Embryonic facial prominence (tissue), 1 donor: ENCODE results near the gene ZMIZ2.
"Not testable (repeated sequence)": the region's sequence is repeated elsewhere in the genome, so short reads cannot be mapped to it uniquely, and the experiment has no call there.

Experiments
- DNase-seq: peaks from one replicate; pipeline ENCODE4 v3.0.0-alpha.2; 2016; ENCODE audit errors: extremely low spot score

ZMIZ2 gene

DNA sequence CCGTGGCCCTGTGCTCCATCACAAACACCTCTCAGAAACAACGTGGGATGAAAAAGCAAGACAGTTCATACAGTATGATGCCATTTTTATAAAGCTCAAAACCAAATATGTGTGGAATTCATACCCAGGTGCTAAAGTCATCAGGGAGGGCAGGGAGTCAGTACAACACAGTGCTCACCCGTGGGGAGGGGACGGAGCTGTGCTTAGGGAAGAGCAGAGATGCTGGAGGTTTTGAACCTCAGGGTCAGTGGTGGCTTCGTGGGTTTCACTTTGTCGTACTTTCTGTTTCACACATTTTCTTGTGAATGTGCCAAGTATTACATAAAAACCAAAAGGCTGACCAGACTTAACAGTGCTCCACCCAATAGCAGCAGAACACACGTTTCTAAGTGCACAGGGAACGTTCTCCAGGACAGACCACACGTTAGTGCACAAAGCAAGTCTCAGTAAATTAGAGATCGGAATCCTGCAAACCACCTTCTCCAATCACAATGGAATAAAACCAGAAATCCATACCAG is 21.2 kb downstream of the ZMIZ2 start:
- no peak for DNase-seq

DNA sequence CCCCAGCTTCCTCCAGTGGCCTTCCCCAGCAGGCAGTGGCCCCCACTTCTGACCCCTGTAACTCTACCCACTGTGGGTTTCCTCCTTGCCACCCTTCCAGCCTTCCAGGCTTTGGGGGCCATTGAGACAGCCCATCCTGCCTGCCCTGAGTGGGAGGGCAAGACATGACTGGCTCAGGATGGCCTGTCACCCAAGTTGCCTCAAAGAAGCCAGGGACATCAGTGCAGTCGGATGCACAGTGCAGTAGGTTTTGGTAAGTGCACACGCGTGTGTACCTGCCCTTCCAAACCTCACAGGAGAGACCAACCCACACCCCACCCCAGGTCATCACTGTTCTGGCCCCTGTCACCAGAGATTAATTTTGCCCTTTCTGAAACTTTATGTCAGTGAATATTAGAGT is 22.7 kb downstream of the ZMIZ2 start:
- no peak for DNase-seq

DNA sequence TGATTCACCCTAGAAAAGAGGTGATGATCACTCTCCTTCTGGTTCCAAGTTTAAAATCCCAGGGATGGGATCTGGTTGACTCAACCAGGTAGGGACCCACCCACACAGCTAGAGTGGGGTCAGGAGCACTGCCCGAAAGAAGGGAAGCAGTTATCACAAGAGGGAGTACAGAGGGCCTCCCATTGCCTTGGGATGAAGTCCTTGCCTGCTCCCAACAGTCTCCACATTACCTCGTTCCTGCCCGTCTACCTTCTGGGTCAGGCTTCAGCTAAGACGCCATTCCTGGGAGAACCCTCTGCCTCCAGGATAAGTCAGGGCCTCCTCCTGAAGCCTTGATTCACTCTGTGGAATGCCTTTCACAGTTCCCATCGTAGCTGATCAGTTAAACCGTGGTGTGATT is 23.8 kb downstream of the ZMIZ2 start:
- no peak for DNase-seq

GRCh38 chr7:44772867-44773266 is 24.2 kb downstream of the ZMIZ2 start:
- no peak for DNase-seq

DNA sequence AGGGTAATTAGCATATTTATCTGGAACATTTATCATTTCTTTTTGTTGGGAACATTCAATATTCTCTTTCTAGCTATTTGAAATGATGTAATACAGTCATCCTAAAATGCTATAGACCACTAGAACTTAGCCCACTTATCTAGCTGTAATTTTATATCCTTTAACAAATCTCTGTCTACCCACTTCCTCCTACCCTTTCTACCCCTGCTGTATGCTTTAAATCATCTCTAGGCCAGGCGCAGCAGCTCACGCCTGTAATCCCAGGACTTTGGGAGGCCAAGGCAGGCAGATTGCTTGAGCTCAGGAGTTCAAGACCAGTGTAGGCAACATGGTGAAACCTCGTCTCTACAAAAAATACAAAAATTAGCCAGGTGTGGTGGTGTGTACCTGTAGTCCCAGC is 25.8 kb downstream of the ZMIZ2 start:
- DNase-seq = not testable (repeated sequence)

DNA sequence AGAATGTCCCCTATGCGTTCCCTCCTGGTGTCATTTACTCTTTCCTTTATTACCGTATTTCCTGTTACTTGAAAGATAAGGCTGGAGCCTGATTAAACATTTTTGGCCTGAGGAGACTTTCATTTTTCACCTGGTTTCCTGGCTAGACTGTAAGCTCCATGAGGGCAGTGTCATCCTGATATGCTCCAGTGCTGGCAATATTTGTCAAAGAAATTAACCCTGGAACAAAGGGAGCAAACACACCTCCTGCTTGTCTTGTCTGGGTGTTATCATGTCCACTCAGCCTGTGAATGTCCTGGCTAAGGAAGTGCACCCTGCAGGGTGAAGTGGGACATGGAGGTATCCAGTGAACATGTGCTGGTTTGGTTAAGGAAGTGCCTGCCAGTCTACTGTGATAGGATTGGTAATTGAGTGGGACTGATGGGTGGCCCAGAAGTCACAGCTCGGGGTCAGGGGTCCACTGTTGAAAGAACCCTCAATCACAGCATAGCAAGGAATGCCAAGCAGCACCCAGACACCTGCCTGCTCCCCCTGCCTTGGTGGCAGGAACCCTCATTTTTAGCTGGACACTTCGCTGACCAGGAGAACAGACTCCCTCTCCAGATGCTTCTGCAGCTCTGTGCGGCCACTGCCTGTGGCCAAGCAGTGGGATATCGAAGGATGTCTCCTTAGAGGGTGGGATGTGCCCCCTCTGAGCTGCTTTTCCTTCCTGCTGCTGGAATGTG is 26.9 kb downstream of the ZMIZ2 start:
- DNase-seq = no peak

- DNase-seq = no peak
These were observed 27.6 kb downstream of the ZMIZ2 start for GRCh38 chr7:44776211-44776610.

DNA sequence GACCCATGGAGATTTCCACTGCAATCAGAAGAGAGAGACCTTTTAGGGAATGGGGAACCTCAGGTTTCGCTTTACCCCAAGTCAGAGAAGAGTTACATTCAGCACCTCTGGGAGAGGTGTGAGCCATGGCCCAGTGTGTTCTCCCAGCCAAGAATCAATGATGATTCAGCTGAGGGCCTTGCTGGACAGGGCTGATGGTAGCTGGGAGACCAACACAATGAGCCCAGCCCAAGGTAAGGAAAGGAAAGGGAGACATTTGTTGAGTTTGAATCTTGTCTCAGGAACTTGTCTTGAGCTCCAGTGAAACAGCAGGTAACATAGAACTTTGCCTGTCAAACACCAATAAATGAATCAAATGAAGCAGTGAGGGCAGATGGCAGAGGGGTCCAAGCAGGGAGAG is 33.8 kb downstream of the ZMIZ2 start:
- no peak for DNase-seq

GRCh38 chr7:44783407-44783806 is 34.8 kb downstream of the ZMIZ2 start:
- DNase-seq = no peak

DNA sequence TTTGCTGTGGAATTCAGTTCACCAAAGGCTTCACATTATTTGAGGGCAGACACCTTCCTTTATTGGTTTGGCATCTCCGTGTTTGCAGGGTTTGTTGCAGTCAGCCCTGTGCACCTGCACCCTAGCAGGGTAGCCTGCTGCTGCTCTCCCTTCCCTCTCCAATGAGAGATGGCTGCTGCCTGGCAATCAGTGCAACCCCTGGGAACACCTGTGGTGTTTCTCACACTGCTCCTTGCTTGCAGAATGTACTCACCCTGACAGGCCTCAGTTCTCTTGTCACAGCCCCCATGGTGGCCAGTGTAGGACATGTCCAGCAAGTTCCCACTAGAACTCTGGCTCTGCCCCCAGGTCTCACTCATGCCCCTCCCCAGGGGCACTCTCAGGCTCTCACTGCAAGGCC is 35.7 kb downstream of the ZMIZ2 start:
- no peak for DNase-seq

DNA sequence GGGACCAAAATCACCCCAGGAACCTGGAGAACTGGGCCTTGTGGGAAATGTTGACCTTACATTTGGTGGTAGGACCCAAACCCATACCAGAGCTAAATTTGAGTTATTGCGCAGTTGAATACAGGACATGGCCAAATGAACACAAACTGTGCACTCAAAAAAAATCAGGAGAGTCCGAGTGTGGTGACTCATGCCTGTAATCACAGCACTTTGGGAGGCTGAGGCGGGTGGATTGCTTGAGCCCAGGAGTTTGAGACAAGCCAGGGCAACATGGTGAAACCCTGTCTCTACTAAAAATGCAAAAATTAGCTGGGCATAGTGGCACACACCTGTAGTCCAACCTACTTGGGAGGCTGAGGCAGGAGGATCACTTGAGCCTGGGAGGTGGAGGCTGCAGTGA is 36.6 kb downstream of the ZMIZ2 start:
- not testable (repeated sequence) for DNase-seq

DNA sequence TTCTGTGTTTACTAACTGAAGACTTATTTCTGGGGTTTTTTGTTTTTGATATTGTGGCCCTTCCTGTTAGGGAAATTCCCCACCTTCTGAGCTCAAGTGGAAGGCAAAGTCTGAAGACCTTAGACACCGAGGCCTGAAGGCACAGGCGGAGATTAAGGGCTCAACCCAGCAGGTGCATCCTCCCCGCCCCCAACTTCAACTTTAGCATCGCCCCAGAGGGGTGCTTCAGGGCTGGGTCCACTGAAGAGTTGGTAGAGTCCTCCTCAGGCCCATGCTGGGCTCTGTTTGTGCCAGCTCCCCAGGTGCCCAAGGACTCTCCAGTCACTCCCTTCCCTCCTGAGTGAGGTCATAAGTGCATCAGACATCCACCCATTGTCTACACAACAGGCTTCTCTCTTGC is 38.4 kb downstream of the ZMIZ2 start:
- DNase-seq = no peak

DNA sequence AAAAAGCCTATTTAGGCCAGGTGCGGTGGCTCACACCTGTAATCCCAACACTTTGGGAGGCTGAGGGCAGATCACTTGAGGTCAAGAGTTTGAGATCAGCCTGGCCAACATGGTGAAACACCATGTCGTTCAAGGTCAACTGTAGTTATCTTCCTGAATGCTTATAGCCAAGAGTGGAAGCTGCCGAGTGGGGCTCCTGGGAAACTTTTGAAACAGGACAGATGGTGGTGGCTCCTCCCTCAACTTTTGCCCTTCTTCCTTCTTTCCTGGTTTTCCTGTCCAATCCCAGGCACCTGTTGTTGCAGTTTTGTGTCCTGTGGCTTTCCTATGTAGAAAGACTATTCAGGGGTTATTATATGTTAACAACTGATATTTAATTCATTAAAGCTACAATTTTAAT is 39.1 kb downstream of the ZMIZ2 start:
- no peak for DNase-seq

- DNase-seq = no peak
These were observed 41.3 kb downstream of the ZMIZ2 start for GRCh38 chr7:44789990-44790389.

GRCh38 chr7:44791278-44792219 is 42.9 kb downstream of the ZMIZ2 start:
- no peak for DNase-seq

- DNase-seq = no peak
These were observed 45.3 kb downstream of the ZMIZ2 start for GRCh38 chr7:44793919-44794318.

DNA sequence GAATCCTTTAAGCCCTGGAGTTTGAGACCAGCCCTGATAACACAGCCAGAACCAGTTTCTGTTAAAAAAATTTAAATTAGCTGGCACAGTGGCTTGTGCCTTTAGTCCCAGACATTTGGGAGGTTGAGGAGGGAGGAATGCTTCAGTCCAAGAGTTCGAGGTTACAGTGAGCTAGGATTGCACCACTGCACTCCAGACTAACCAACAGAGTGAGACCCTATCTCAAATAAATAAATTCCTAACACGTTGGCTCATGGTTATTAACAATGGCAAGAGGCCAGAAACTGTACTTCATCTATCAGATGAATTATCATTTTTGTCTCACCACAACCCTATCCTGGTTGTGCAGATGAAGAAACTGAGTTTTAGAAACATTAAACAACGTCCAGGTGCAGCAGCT is 45.7 kb downstream of the ZMIZ2 start:
- DNase-seq = no peak

- peak; percentile 32 for DNase-seq
These were observed 47.4 kb downstream of the ZMIZ2 start for GRCh38 chr7:44796034-44796503.

- DNase-seq = peak; percentile 93
These were observed 48.1 kb downstream of the ZMIZ2 start, which contains the start of gene PPIA for GRCh38 chr7:44796504-44797328. Gene PPIA (plus strand): TSS chr7:44796681. CDS start chr7:44796725, 44 bp downstream.

DNA sequence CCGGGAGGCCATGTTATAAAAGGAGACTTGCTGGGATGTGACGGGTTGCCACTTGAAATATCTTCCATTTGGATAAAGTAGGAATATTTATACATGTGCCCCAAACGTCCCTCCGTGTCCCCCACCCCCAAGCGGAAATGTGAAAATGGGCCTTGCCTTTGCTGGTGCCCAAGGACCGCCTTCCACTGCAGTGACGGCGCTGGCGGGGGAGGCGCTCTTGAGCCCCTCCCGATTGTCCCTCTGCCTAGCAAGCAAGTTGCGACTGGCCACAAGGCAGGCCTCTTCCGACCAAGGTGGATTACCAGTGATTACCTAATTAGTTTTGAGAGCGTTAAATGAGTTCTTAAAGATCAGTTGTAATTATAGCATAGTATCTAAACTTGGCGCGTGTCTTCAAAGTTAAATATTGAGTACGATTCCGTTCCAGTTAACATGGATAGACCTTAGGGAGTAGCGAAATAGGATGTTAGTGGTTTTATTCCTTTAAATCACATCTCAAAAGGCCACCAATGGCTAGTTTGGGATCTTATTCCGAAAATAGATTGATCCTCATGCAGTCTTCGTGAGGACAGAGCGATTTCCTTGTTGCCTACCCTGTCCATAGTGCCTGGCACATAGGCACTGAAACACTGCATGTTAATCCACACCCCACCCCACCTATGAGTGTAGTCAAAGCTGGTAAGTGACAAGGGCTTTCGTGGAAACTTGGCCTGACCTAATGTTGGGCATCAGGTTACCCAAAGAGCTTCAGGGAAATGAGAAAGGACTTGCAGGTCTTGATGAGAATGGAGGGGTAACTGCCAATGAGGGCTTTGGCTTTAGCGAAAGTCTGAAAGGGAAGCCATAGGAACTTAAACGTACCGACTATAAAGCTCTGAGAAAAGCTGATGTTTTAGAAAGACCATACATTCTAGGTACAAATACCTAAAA is 48.9 kb downstream of the ZMIZ2 start:
- DNase-seq = peak; percentile 79
